Amygdala (tissue), 56 donors: ENCODE data around the gene HILPDA.
"Not testable (repeated sequence)": the region's sequence is repeated elsewhere in the genome, so short reads cannot be mapped to it uniquely, and the experiment has no call there.

Source experiments
- DNase-seq, 56 donors: peaks; one replicate each; lab custom pipeline; 2025; lab: John Stamatoyannopoulos, UW

The HILPDA gene

DNA sequence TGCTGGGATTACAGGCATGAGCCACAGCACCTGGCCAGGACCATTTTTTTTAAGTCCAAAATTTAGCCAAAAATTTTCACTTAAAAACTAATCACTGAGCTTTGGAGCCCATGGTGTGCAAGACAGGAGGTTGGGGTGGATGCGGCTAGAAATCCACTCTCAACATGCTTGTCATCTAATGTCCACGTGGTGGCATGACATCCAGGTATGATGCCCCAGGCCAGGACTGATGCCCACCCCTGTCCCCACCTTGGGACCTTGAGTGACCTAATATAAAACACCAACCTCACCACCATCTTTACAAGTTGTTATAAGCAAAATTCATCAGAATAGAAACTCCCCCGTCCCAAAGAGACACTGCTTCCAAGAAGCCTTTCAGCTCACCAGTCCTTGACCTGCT, 25.5 kb upstream of the HILPDA start:
- DNase-seq = no peak

DNA sequence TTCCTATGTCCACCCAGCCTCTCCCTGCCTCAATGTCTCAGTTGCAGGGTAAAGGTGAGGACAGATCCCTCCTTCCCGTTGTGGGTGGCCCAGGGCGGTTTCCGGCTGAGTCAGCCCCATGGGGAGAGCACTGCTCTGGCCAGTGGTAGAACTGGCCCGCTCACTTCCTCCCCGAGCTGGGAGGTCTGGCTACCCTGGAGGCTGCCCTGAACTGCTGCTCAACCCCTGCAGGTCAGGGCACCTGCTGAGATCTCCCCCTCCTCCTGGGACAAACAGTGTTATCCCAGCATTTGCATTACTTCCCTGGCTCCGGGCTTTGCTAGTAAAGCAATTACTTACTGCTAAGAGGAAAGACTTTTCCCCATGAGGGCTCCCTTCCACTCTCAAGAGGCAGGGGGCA, 24.5 kb upstream of the HILPDA start:
- DNase-seq = no peak

DNA sequence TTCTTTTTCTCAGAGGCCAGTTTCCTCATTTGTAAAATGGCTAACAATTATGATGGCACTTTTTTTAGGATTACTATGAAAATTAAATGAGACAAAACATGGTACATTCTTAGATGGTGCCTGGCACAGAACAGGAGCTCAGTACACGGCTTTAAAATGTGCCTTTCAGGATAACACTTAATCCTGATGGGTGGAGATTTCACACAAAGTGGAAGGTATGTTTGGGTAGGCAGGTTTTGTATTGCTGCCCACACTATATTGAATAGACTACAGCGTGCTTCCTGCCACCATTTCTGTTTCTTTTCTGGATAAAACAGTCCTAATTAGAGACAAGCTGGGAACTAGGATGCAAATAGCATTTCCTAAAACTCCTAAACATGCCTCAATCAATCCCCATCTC, 23.9 kb upstream of the HILPDA start:
- no peak for DNase-seq

DNA sequence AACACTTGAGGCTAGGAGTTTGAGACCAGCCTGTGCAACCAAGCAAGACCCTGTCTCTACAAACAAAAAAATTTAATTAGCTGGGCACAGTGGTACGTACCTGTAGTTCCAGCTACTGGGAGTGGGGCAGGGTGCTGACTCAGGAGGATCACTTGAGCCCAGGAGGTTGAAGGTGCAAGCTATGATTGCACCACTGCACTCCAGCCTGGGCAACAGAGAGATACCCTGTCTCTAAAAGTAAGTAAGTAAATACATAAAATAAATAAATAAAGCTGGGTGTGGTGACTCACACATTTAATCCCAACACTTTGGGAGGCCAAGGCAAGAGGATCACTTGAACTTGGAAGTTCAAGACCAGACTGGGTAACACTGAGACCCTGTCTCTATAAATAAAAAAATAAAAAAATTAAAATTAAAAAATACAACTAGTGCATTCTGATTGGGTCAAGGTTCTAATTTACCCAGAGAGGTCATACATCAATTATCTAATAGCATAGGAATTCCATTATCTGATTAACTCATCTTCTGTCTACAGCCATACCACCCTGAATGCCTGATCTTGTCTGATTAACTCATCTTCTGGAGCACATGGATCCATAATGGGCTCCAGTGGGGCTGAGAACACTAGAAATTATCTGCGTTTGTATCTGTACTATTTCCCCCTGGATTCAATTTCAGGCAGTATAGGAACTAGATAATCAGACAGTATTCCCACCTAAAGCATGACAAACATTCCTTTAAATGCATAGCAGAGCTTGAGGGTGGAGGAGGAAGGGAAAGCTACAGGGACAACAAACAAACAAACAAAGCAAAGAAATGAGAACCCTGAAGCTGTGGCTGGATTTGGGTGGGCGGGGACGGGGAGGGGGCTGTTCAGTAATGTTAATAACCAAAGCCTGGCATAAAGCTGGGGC, 21.0 kb upstream of the HILPDA start:
- no peak for DNase-seq

DNA sequence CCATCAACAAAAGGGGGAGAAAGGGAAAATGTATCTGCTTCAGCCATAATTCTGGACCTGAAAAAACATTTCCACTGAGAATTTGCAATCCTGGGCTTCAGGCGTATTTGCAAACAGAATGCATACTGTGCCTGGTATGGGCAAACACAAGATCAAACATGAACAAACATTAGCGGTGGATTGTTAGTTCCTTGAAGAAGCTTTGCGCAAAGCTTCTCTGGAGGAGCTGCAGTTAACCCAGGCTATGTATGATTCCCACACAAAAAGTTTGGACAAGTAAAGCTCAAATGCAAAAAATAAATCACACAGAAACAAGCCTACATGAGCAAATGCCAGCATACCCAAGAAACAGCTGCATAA, 20.4 kb upstream of the HILPDA start:
- DNase-seq = no peak

DNA sequence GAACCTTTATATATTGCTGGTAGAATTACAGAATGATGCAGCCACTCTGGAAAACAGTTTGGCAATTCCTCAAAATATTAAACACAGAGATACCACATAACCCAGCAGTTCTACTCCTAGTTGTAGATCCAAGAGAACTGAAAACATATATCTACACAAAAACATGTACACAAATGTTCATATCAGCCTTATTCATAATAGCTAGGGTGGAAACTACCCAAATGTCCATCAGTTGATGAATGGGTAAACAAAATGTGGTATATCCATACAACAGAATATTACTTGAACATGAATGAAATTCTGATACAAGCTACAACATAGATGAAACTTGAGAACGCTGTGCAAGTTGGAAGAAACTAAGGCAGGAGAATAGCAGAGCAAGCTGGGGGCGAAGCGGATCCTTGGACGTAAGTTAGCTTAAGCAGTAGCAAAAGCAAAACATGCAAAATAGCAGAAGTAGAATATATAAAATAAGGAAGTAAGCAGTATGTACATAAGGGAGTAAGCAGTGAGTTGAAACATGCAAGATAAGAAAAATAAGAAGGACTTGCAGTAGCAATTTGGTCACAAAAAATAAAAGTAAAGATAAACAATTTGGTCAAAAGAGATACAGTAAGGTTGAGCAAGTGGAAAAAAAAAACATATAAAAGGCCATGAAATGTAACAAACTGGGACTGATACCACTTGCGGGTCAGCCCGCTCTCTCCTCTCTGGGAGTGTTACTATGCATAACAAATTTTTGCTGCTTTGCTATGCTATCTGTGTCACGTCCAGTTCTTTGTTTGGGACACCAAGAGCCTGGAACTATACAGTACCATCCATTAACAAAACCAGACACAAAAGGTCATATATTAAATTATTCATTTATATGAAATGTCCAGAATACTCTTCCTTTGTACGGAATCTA, 18.0 kb upstream of the HILPDA start:
- no peak for DNase-seq

DNA sequence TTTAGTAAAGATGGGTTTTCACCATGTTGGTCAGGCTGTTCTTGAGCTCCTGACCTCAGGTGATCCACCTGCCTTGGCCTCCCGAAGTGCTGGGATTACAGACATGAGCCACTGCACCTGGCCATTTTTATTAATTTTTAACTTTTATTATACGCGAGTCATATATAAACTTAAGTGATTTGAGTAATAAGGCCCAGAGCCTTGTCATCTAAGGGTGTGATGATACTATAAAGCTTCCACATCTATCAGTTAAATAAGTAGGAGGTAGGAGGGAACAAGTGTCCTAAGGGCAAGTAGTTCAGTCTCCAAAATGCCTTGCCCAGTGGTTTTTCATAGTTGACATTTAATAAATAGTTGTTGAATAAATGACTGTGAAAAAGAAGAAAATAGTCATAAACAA, 13.3 kb upstream of the HILPDA start:
- DNase-seq = no peak

DNA sequence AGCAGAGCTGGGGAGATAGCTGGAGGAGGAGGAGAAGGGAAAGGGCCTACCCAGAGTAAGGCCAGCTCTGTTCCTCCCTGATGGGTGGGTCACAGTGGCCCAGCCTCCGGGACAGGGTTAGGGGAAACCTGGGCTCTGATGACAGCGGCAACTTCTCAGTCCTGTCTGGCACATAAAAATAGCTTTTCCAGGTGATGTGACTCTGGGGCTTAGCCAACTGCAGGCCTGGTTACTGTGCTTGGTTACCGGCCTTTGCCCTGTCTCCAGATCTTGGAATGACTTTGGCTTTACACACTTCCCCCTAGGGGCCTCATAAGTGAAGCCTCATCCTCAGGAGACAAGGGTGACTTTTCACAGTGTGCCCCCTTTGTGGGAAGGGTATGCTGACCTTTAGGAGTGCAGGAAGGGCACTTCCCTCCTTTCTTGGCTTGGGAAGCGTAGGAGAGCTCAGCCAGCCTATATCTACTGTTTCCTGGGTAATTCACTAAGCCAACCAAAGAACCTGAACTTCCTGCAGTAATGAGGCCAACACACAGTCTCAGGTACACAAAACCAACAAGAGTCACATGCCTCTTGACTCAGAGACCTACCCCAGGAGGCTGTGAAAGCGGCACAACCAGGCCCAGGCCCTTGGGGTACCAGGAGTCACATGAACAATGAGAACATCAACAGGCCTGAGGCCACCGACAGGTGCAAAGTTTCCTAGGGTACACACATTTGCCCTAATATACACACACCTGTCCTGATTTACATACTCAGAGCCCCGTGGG, 11.7 kb upstream of the HILPDA start:
- DNase-seq = no peak

DNA sequence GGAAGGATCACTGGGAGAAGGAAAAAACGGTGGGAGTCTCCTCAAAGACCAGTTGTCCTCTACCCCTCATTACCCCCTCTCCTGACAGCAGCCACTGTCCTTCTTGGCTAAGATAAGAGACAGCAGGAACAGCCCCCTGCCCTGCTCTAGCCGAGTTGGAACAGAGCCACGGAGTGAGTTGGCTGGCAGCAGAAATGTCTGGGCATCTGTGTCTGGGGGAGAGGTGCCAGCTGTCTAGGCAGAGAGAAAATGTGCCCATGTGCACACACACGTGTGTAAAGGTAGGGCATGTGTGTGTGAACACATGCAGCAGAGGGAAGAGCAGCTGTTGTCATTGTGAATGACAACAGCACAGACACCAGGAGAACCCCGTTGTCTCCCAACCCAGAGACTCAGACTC, 9.4 kb upstream of the HILPDA start:
- DNase-seq = peak in 20 of 56 donors; percentile 2 to 38 (median 17)

DNA sequence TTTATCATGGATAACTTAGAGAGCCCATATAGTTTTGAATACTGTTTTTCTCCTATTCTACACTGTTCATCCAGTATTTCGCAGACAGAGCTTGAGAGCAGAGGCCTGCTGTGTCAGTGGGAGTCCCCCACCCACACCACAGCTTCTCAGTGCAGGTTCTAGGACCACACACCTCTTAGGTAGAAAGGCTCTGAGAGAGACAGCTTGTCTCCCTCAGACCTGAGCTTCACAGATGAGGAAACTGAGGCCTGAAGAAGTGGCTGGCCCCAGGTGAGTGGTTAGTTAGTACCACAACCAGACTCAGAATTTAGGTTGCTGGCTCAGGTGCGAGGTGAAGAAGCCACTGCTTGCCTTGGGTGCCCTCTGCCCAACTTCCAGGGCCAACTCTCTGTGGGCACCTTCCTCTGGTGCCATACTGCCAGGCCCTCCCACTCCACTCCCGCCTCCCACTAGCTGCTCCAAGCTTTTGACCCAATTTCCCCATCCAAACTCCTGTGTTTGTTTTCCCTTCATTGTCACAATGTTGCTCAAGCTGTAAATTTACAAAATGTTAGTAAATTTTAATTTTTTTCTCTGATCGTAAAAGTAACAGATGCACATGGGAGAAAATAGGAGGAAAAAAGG, 7.6 kb upstream of the HILPDA start:
- DNase-seq = no peak

DNA sequence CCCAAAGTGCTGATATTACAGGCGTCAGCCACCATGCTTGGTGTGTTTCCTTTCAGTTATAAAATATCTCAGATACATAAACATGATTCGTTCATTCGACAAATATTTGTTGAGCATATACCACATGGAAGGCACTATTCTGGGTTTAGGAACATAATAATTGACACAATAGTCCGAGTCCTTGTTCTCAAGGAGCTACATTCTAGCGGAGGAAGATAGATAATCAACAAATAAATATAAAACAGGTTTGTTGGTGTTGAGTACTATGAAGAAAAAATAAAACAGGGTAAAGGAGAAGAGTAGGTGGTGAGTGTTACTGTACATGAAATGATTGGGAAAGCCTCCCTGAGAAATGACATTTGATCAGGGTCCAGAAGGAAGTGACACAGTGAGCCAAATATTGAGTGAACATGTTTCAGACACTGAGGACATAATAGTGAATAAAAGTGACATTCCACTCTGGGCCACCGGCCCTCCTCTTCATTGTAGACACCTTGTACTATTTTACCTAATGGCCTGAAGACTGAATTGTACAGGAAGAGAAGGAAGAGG, 6.9 kb upstream of the HILPDA start:
- no peak for DNase-seq

DNA sequence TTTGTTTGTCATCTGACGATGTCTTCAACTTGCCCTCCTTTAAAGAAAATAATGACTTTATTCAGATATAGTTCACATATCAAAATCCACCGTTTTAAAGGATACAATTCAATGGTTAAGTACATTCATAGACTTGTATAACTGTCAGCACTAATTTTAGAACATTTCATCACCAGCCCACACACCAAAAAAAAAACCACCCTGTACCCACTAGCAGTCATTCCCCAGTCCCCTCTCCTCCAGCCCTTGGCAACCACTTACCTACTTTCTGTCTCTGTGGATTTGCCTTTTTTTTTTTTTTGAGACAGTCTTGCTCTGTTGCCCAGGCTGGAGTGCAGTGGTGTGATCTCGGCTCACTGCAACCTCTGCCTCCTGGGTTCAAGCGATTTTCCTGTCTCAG, 5.3 kb upstream of the HILPDA start:
- no peak for DNase-seq

DNA sequence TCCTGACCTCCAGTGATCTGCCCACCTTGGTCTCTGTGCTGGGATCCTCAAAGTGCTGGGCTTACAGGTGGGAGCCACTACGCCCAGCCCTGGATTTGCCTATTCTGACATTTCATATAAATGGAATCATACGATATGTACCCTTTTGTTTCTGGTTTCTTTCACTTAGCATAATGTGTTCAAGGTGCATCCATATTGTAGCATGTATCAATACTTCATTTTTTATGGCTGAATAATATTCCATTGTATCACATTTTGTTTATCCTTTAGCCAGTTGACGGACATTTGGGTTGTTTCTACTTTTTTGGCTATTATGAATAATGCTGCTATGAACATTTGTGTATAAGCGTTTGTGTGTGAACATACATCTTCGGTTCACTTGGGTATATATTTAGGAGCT, 4.8 kb upstream of the HILPDA start:
- DNase-seq = no peak

DNA sequence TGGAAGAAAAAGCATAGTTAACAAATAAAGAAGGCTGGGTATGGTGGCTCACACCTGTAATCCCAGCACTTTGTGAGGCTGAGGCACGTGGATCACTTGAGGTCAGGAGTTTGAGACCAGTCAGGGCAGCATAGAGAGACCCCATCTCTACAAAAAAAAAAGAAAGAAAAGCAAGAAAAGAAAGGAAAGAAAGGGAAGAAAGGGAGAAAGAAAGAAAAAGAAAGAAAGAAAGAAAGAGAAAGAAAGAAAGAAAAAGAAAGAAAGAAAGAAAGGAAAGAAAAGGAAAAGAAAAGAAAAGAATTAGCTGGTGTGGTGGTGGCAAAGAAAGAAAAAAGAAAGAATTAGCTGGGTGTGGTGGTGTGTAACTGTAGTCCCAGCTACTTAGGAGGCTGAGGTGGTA, 3.1 kb upstream of the HILPDA start:
- DNase-seq = no peak

DNA sequence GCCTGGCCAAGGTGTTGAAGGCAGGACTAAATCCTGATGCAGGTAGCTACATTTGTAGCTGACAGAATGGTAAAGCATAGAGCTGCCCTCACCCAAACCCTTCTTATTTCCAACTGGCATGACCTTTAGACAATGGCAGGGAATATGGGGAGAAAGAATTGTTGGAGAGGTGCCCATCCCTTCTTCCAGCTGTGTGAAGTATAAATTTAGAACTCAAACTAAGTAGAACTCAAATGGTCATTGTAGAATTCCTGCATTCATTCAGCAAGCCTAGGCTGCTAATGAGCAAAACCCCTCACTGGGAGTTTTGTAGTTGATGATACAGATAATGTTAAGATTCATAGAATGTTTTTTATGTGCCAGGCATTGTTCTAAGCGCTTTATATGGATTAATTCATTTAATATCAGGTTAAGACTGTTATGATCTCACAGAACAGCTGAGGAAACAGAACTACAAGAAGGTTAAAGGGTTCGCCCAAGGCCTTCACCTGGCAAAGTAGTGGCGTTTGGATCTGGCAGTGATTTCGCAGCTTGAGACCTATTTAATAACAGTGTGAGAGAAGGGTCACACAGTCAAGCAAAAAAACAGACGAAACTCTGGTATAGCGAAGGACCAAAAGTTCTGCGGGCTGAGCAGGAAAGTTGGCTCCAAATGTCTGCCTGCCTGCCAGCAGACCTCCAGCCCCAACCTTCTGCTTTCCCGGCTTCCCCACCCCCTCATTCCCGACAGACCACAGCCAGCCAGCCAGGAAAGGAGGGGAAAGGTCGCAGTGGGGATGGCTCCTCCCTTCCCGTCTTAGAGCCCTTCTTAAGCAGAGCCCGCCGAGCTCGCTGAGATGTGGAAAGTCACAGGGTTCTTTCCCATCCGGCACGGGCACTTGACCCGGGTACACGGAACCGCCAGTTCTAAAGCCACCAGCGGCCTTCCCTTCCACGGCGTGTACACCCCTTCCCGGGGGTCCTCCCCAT, 1.6 kb upstream of the HILPDA start:
- peak in 46 of 56 donors; percentile 8 to 76 (median 43) for DNase-seq

DNA sequence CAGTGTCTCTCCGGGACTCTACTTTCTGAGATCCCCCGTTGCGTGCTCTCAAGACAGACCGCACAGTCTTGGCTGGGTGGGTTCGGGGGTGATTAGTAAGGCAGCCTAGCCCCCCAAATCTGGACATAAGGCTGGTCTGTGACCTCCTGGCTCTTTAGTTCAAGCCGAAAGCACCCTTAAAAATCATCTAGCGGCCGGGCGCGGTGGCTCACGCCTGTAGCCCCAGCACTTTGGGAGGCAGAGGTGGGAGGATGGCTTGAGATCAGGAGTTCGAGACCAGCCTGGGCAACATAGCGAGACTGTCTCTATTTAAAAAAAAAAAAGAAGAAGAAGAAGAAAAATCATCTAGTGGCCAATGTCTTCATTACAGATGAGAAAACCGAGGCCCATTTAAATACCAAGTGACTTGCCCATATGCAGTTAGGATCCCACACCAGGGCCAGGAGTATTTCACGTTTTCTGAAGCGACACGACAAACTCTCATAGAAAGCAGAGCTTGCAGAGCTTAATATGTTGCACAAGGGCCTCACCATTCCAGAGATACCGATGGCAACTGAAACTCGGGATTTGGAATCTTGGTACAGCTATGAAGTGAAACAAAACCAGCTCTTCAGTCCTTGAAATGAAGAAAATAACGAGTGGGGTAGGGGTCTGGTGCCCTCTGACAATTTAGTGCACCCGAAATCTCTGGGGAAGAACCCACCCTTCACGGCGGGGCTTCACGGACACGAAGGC, 703 bp upstream of the HILPDA start:
- DNase-seq = peak in 2 of 56 donors; percentile 48 to 68

DNA sequence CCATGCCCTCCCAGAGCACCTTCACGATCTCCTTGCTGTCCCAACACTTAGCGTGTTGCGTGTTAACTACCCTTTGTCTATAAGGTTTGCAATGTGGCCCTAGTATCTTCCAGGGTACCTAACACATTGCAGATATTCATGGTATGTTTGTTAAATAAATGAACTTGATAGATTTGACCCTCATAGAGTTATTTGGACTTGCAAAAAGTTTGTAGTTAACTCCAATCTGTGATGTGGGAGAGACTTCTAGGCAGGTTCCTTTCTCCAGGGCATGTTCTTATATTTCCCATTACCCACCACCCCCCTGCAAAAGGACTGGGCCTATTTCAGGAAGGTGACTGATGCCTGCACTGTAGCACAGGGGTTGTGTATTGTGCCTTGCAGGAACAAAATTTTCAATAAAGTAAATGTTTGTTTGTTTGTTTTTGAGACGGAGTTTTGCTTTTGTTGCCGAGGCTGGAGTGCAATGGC, 612 bp downstream of the HILPDA start:
- DNase-seq = no peak

DNA sequence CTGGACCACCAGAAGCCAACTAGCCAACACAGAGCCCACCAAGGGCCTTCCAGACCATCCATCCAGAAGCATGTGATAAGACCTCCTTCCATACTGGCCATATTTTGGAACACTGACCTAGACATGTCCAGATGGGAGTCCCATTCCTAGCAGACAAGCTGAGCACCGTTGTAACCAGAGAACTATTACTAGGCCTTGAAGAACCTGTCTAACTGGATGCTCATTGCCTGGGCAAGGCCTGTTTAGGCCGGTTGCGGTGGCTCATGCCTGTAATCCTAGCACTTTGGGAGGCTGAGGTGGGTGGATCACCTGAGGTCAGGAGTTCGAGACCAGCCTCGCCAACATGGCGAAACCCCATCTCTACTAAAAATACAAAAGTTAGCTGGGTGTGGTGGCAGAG, 1.7 kb downstream of the HILPDA start:
- DNase-seq = not testable (repeated sequence)
